AG09309 (cell line): ENCODE data around the gene GSTCD.
A peak's percentile ranks its signal among the peaks of the same experiment; 100 is the strongest.

ENCODE experiments used
- DNase-seq: peaks from one replicate; pipeline ENCODE4 v3.0.0-alpha.2; 2010; ENCODE audit warnings: low read depth
- H3K4me3 ChIP-seq: 2 replicates; pipeline ENCODE4 v1.5.1; 2011; ENCODE audit warnings: mild to moderate bottlenecking, low read depth, low read length, moderate library complexity; ENCODE audit not compliant: control insufficient read depth
- CTCF ChIP-seq: IDR thresholded peaks from 2 replicates; pipeline ENCODE4 v1.5.1; 2011; ENCODE audit warnings: mild to moderate bottlenecking, low read depth, low read length, inconsistent platforms; ENCODE audit not compliant: insufficient read depth, control insufficient read depth; ENCODE audit errors: missing control alignments

GSTCD gene

DNA sequence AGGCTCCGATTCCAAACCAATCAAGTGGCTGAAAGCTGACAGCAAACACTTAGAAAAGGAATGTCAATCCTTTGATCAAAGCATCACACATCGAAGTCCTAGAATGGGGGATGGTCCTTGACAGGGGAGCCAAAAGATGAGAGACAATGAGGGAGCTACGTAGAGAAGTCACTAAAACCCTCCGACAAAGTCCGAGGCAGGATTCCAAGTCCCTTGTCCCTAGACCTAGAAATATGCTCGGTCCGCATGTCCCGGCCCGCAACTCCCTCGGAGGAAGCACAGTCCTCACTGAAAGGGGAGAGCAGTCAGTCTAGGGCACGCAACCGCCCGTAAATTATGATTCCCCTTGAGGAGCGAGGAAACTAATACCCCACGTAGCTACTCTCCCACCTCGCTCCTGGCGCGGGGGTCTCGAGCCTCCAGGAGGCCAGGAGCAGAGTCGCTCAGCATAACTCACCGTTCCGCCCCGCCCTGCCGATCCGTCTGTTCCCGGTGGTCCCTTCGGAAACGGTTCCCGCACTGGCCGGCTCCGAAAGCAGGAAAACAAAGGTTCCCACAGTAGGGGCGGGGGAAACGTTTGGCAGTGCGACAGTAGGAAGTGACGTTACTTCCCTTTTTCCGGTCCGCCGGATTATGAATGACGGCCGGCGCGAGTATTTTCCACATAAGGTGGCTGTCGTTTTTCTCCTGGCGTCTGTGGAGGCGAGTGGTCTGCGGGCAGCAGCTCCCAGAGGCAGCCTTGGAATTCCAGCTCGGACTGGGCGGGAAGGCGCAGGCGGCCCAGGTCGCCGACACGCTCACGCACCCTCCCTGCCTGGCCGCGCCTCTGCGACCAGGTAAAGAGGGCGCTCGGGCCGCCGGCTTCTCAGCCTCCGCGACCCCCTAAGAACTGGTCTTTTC, at the start of gene GSTCD, which contains the start of gene INTS12:
Gene GSTCD (plus strand): TSS at position 604 of the 900 bp plus-strand sequence. CDS start 8,830 bp downstream, outside the sequence.
Gene INTS12 (minus strand): TSS at position 509 of the 900 bp plus-strand sequence. CDS start 8,684 bp downstream, outside the sequence.
- peak within 1 kb of the TSS; percentile 71 for H3K4me3 ChIP-seq
- TF ChIP-seq CTCF: no peak
- peak; percentile 67 for DNase-seq

DNA sequence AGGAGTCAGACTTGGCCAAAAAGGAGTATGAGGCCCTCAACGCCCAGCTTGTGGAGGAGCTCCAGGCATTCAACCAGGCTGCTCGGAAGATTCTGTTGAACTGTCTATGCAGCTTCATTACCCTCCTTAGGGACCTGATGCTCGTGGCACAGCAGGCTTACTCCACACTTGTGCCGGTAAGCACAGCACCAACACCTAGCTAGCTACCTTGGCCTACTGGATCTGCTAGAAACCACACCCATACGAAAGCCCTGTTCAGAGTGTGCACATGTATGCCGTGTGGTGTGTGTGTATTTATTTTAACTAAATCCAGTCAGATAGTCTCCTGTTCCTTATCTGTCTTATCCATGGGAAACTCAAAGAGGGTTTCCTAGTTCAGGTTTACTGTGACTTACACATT, 49.4 kb upstream of the GSTCD start:
- no peak overlapping the region for H3K4me3 ChIP-seq
- no peak for DNase-seq
- no peak for TF ChIP-seq CTCF

GRCh38 chr4:105661028-105661427, 47.6 kb upstream of the GSTCD start:
- TF ChIP-seq CTCF: no peak
- no peak for DNase-seq
- no peak overlapping the region for H3K4me3 ChIP-seq

DNA sequence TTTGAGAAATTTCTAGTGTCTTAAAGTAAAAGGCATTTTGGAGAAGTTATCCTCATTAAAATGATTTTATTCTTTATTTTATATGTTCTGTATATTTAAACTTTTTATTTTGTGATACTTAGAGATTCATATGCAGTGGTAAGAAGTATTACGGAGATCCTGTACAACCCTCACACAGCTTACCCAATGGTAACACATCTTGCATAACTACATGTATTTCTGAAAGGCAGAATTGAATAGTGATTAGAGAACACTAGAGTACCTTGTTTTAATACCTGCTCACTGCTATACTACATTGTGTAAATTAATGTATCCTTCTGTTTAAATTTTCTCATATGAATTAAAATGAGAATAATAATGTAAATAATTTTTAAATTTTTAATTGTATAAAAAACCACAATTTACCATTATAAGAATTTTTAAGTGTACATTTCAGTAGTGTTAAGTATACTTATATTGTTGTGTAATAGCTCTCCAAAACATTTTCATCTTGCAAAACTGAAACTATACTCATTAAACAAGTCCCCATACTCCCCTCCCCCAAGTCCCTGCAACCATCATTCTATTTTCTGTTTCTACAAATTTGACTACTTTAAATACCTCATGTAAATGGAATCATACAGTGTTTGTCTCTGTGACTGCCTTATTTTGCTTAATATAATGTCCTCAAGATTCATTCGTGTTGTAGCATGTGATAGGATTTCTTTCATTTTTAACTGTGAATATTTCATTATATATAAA, 45.5 kb upstream of the GSTCD start:
- TF ChIP-seq CTCF: no peak
- no peak overlapping the region for H3K4me3 ChIP-seq
- no peak for DNase-seq

GRCh38 chr4:105666693-105667092, 41.9 kb upstream of the GSTCD start:
- no peak for TF ChIP-seq CTCF
- DNase-seq: no peak
- H3K4me3 ChIP-seq: no peak overlapping the region

GRCh38 chr4:105670684-105671083, 37.9 kb upstream of the GSTCD start:
- TF ChIP-seq CTCF: no peak
- no peak for DNase-seq
- no peak overlapping the region for H3K4me3 ChIP-seq
